Pancreas (tissue), 10 donors: ENCODE measurements around the gene SARS1. TPM values are rescaled to one million over a fixed set of nuclear protein-coding genes. Genes with fewer than 3 reads are reported as not detected.
A peak's percentile ranks its signal among the peaks of the same experiment; 100 is the strongest.

Source experiments
- ATAC-seq, 4 donors: fragments of 200-7000 bp; cut with Tn5 transposase; one replicate each; pipeline versions ENCODE4 v1.8.0 to v1.9.1; 2020; ENCODE audit warnings: mild to moderate bottlenecking in 4 of 4, moderate library complexity in 4 of 4
- DNase-seq, 6 donors: peaks; one replicate each; pipeline ENCODE4 v3.0.0-alpha.2; 2020
- FAIRE-seq: peaks from 2 replicates; lab custom pipeline; 2012; peaks lifted over from hg19 to GRCh38; lab: Jason Lieb, UNC
- H3K27ac ChIP-seq, 4 donors: fragments of 200-600 bp; sonication (generic); 1 replicate in 3 of 4; 2 replicates in 1 of 4; pipeline versions ENCODE4 v1.5.0 to v1.8.0; 2020
- H3K27me3 ChIP-seq, 4 donors: fragments of 200-600 bp; one replicate each; pipeline ENCODE4 v1.8.0; 2021
- H3K36me3 ChIP-seq, 3 donors: fragments of 200-600 bp; sonication (generic) in 1 of 3; one replicate each; pipeline versions ENCODE4 v1.5.0 to v1.8.0; 2020 to 2021
- H3K4me1 ChIP-seq, 3 donors: fragments of 200-600 bp; one replicate each; pipeline ENCODE4 v1.8.0; 2021
- H3K4me3 ChIP-seq, 4 donors: fragments of 200-600 bp; sonication (generic) in 2 of 4; one replicate each; pipeline versions ENCODE4 v1.5.0 to v1.8.0; 2020 to 2021
- H3K9me3 ChIP-seq, 4 donors: fragments of 200-600 bp; one replicate each; pipeline ENCODE4 v1.8.0; 2021
- WGBS, 2 donors: extraction: QIAGEN DNeasy Blood & Tissue Kit; methylation state at CpG; one replicate each; pipeline ENCODE4 v1.1.7; 2013; 5-methylcytosine and 5-hydroxymethylcytosine counted together
- intact Hi-C, 3 donors: fragments of 100-400 bp; cut with DNase I; formaldehyde crosslinking; loops; one replicate each; pipeline versions ENCODE4 v1.11.1 to v1.14.2; 2022
- polyA plus RNA-seq, 2 donors: library from polyadenylated mRNA; stranded (reverse); fragments of 200-250 nt; gene quantifications; one replicate each; pipeline ENCODE4 v1.2.3, GENCODE V29; 2013
- total RNA-seq, 6 donors: library from RNA; stranded (reverse); fragmentation: NEBNext Ultra II Directional in 4 of 6; extraction: Animal tissue kit (Norgen Biotek cat#: 25700) in 4 of 6; gene quantifications; one replicate each; pipeline versions ENCODE4 v1.2.1 to v1.2.4, GENCODE V29; 2021 to 2023
- TF ChIP-seq, protein P1 (sequence below), 4 donors: fragments of 200-600 bp; sonication (generic) in 3 of 4; IDR thresholded peaks; one replicate each; pipeline versions ENCODE4 v1.5.0 to v1.8.0; 2021; ENCODE audit warnings: antibody characterized with exemption in 4 of 4
- donor health status: healthy with polysubstance abuse.
- donor health status: DM: no; HTN: no; CAD: no; lungs with moderate emphysema.
- donor health status: DM: no; HTN: no; CAD: no.
- donor health status: control.
- donor health status: control.
- donor health status: Bipolar disorder and iron deficiency.
- donor health status: DM: yes; HTN: yes; CAD: no.
- donor health status: DM: no; HTN: no; CAD: no.
- donor health status: DM: no; HTN: no; CAD: no.
- donor health status: DM: yes; HTN: yes; CAD: no.

The SARS1 gene
- total and polyA plus RNA-seq, 8 donors: 50.5 to 270 (median 115) TPM

GRCh38 chr1:109258481-109259466 lies 45.1 kb downstream of the SARS1 start:
- FAIRE-seq (no peak), DNase-seq (peak in 2 of 6 donors; percentile 55 to 65), ATAC-seq (no peak)
- 89% methylated on average over 68 to 69 of the region's 69 CpGs for WGBS, 2 donors
- H3K27ac ChIP-seq: no peak overlapping the region
- H3K27me3 ChIP-seq: no peaks in the 10 kb centered on the region
- no peaks in the 10 kb centered on the region for H3K36me3 ChIP-seq
- no peaks in the 10 kb centered on the region for H3K9me3 ChIP-seq
- TF ChIP-seq, protein P1, sequence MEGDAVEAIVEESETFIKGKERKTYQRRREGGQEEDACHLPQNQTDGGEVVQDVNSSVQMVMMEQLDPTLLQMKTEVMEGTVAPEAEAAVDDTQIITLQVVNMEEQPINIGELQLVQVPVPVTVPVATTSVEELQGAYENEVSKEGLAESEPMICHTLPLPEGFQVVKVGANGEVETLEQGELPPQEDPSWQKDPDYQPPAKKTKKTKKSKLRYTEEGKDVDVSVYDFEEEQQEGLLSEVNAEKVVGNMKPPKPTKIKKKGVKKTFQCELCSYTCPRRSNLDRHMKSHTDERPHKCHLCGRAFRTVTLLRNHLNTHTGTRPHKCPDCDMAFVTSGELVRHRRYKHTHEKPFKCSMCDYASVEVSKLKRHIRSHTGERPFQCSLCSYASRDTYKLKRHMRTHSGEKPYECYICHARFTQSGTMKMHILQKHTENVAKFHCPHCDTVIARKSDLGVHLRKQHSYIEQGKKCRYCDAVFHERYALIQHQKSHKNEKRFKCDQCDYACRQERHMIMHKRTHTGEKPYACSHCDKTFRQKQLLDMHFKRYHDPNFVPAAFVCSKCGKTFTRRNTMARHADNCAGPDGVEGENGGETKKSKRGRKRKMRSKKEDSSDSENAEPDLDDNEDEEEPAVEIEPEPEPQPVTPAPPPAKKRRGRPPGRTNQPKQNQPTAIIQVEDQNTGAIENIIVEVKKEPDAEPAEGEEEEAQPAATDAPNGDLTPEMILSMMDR (IDR thresholded peaks at IDR 0.05): no peak
- intact Hi-C loops: no loop called here
- no peaks in the 10 kb centered on the region for H3K4me1 ChIP-seq
- no peak overlapping the region for H3K4me3 ChIP-seq

DNA sequence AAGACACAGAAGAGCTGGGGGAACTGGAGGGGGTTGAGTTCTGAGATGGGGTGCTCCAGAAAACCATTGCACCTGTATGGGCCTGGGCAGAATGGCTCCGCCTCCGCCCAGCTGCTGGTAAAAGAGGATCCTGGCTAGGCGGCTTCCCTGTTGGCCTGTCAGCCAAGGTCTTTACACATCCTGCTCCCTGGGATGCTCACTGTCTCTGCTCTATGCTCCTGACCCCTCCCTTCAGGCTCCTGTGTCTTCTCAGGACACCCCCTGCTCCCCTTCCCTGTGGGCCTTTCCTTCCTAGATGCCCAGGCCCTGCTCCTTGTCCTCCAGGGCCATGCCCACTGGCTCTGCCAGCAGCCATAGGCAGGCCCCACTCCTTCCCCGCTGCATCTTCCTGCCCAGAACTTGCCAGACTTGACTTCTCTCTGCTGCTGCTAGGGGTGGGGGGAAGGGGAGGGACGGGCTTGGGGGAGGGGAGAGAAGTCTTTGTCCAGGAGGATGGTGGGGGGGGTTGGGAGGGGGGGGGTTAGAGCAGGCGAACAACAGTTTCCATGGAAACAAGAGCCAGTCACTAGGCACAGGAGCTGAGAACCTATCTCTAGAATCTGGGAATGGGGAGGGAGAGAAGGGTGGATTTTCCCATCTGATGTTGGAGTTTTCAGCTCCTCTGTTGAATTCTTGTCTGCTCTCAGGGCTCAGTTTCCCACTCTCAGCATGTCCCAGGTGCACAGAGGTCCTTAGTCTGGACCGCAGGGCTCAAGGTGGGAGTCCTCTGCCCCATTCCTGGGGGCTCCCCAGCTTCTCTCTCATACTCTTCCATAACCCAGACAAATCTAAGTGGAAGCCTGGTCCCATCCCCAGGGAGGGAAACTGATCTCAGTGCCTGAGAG lies 46.2 kb downstream of the SARS1 start:
- H3K36me3 ChIP-seq: no peaks in the 10 kb centered on the region
- TF ChIP-seq, protein P1 (IDR thresholded peaks at IDR 0.05): no peak
- no peak for DNase-seq
- intact Hi-C loops: loop anchor here in 1 of 3 donors (5.0 kb wide), 1 partner anchor 137 kb away; the partner anchor contains the start of gene SORT1
- FAIRE-seq: no peak
- no peak overlapping the region for H3K4me3 ChIP-seq
- no peak overlapping the region for H3K27ac ChIP-seq
- no peaks in the 10 kb centered on the region for H3K9me3 ChIP-seq
- no peaks in the 10 kb centered on the region for H3K4me1 ChIP-seq
- H3K27me3 ChIP-seq: no peaks in the 10 kb centered on the region
- WGBS, 2 donors: 85% methylated on average over 7 of the region's 7 CpGs
- no peak for ATAC-seq

GRCh38 chr1:109261006-109261405 lies 47.3 kb downstream of the SARS1 start:
- Histone ChIP-seq H3K9me3 (no peaks in the 10 kb centered on the region), H3K4me3 (no peak overlapping the region), H3K36me3 (no peaks in the 10 kb centered on the region), H3K4me1 (no peaks in the 10 kb centered on the region), H3K27me3 (no peaks in the 10 kb centered on the region), H3K27ac (no peak overlapping the region)
- TF ChIP-seq, protein P1 (IDR thresholded peaks at IDR 0.05): no peak
- ATAC-seq (no peak), FAIRE-seq (no peak), DNase-seq (peak in 1 of 6 donors; percentile 60)
- 84 to 88% methylated on average over 16 of the region's 16 CpGs for WGBS, 2 donors
- intact Hi-C loops: loop anchor here in 1 of 3 donors (5.0 kb wide), 1 partner anchor 136 kb away; the partner anchor contains the start of gene SORT1

DNA sequence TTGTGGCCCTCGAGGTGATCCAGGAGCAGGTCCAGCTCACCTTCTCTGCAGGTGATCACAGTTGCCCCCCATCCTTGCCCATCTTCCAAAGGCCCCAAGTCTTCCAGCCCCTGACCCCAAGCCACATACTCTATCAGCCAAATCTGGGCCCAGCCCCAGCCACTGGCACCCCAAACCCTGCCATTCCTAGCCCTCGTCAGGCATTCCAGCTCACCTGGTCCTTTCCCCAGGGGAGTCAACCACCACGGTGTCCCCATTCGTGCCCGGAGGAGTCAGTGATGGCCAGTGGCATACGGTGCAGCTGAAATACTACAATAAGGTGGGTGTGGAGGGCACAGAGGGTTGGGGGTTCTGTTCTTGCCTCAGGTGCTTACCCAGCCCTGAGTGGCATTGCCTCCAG lies 47.9 kb downstream of the SARS1 start:
- intact Hi-C loops: loop anchor here in 1 of 3 donors (5.0 kb wide), 1 partner anchor 136 kb away; the partner anchor contains the start of gene SORT1
- H3K9me3 ChIP-seq: no peaks in the 10 kb centered on the region
- H3K4me3 ChIP-seq: no peak overlapping the region
- FAIRE-seq (no peak), ATAC-seq (no peak), DNase-seq (peak in 1 of 6 donors; percentile 55)
- WGBS, 2 donors: 75 to 86% methylated on average over 6 of the region's 6 CpGs
- no peaks in the 10 kb centered on the region for H3K27me3 ChIP-seq
- no peaks in the 10 kb centered on the region for H3K4me1 ChIP-seq
- no peak overlapping the region for H3K27ac ChIP-seq
- TF ChIP-seq, protein P1 (IDR thresholded peaks at IDR 0.05): no peak
- H3K36me3 ChIP-seq: no peaks in the 10 kb centered on the region
